Panc1 (cell line): Measurements from ENCODE around the gene PARD3. TPM values are rescaled to one million over a fixed set of nuclear protein-coding genes. Genes with fewer than 3 reads are reported as not detected.

Source experiments
- ATAC-seq: fragments of 200-7000 bp; cut with Tn5 transposase; 2 replicates; pipeline ENCODE4 v1.9.1; 2020; ENCODE audit warnings: mild to moderate bottlenecking, moderate library complexity
- BruUV-seq: library from RNA; stranded (reverse); fragments of 400-500 nt; replicated peaks from 2 replicates; lab custom pipeline; 2021; lab: Mats Ljungman, UMichigan
- CTCF ChIA-PET: fragments of 300-600 bp; sonication (Branson Sonifier 250); formaldehyde crosslinking; loops from one replicate; lab custom pipeline; 2022; ENCODE audit warnings: antibody characterized with exemption; lab: Charles Lee
- POLR2A ChIA-PET: fragments of 300-600 bp; sonication (Branson Sonifier 250); formaldehyde crosslinking; loops from one replicate; lab custom pipeline; 2022; ENCODE audit warnings: antibody characterized with exemption; lab: Charles Lee
- DNase-seq: peaks from one replicate; pipeline ENCODE4 v3.0.0-alpha.2; 2010; ENCODE audit warnings: low read depth, low spot score
- H3K27ac ChIP-seq: 2 replicates; pipeline ENCODE4 v1.5.1; 2011; ENCODE audit warnings: mild to moderate bottlenecking, low read length, inconsistent platforms
- H3K27me3 ChIP-seq: fragments of 200-500 bp; sonication (Bioruptor generic); 2 replicates; pipeline ENCODE4 v1.6.0; 2014; ENCODE audit warnings: low read length, inconsistent platforms; ENCODE audit not compliant: control insufficient read depth, insufficient read depth
- H3K36me3 ChIP-seq: fragments of 200-500 bp; sonication (Bioruptor generic); 2 replicates; pipeline ENCODE4 v1.5.1; 2014; ENCODE audit warnings: inconsistent platforms, mild to moderate bottlenecking, low read length, moderate library complexity; ENCODE audit not compliant: control insufficient read depth, insufficient read depth
- H3K4me1 ChIP-seq: 2 replicates; pipeline ENCODE4 v1.5.1; 2011; ENCODE audit warnings: inconsistent platforms, mild to moderate bottlenecking, low read length, moderate library complexity; ENCODE audit not compliant: control insufficient read depth, insufficient read depth
- H3K4me3 ChIP-seq, 2 experiments: 2 replicates each; pipeline ENCODE4 v1.5.1; 2011 to 2012; ENCODE audit warnings: low read depth in 2 of 2, low read length in 2 of 2, mild to moderate bottlenecking in 2 of 2, inconsistent platforms in 1 of 2, moderate library complexity in 1 of 2
- H3K9me3 ChIP-seq: fragments of 200-500 bp; sonication (Bioruptor generic); 2 replicates; pipeline ENCODE4 v1.5.1; 2014; ENCODE audit warnings: low read depth, mild to moderate bottlenecking, inconsistent platforms, low read length, moderate library complexity; ENCODE audit not compliant: control insufficient read depth, insufficient read depth
- CTCF ChIP-seq: fragments of 450-650 bp; IDR thresholded peaks from 2 replicates; pipeline ENCODE4 v1.5.1; 2017; ENCODE audit warnings: mild to moderate bottlenecking
- POLR2AphosphoS5 ChIP-seq: IDR thresholded peaks from 2 replicates; pipeline ENCODE4 v1.6.1; 2012; ENCODE audit warnings: mild to moderate bottlenecking, low read depth, low read length, moderate library complexity
- REST ChIP-seq, 2 experiments: IDR thresholded peaks; 2 replicates each; pipeline ENCODE4 v1.6.1; 2011 to 2012; ENCODE audit warnings: low read depth in 2 of 2, control low read depth in 1 of 2, low read length in 1 of 2, mild to moderate bottlenecking in 1 of 2, moderate library complexity in 1 of 2; ENCODE audit not compliant: insufficient read depth in 1 of 2
- SIN3A ChIP-seq: IDR thresholded peaks from 2 replicates; pipeline ENCODE4 v1.6.1; 2012; ENCODE audit warnings: low read depth, mild to moderate bottlenecking, low read length, moderate library complexity, borderline replicate concordance; ENCODE audit not compliant: insufficient read depth
- TCF7L2 ChIP-seq: IDR thresholded peaks from 2 replicates; pipeline ENCODE4 v1.6.1; 2011; ENCODE audit warnings: mild to moderate bottlenecking, low read depth, low read length, inconsistent platforms
- in situ Hi-C: cut with HindIII; loops from 2 replicates; pipeline ENCODE4 v1.10.0; 2016; ENCODE audit warnings: low sequenced_read_pairs, low pct_unique_long_range_greater_than_20kb
- intact Hi-C: fragments of 100-400 bp; cut with micrococcal nuclease; formaldehyde crosslinking; loops from one replicate; pipeline ENCODE4 v1.10.0; 2022; ENCODE audit not compliant: unreplicated experiment
- total RNA-seq: library from RNA; stranded (reverse); gene quantifications from one replicate; pipeline ENCODE4 v1.2.1, GENCODE V29; 2021; ENCODE audit not compliant: unreplicated experiment

The PARD3 gene
- total RNA-seq, 1 experiment from 2014 or later, result 29.8 TPM

- no TSS peak for BruUV-seq
- ATAC-seq (no peak), DNase-seq (no peak)
- H3K27ac ChIP-seq, result no peak overlapping the region
- no peak overlapping the region for H3K4me3 ChIP-seq
- no peaks in the 10 kb centered on the region for H3K9me3 ChIP-seq
- TF ChIP-seq TCF7L2 (no peak), SIN3A (no peak), REST (IDR thresholded peaks at IDR 0.05; ENCODE audit: insufficient read depth in 1 of 2, low read depth in 2 of 2, low read length in 1 of 2) (no peak), CTCF (no peak), POLR2AphosphoS5 (no peak)
- H3K36me3 ChIP-seq, result no peaks in the 10 kb centered on the region
- CTCF ChIA-PET, result no interaction called here
- POLR2A ChIA-PET, result interaction anchor here (0.9 kb wide), 1 partner anchor 494 kb away, joined by 3 read pairs; no protein-coding TSS in a partner anchor
- intact Hi-C loops (no loop called here), in situ Hi-C loops (no loop called here)
- H3K27me3 ChIP-seq, result no peaks in the 10 kb centered on the region
- no peaks in the 10 kb centered on the region for H3K4me1 ChIP-seq
Observed at GRCh38 chr10:34798654-34799053, 16.4 kb downstream of the PARD3 start.

GRCh38 chr10:34797155-34797554, 17.9 kb downstream of the PARD3 start:
- Histone ChIP-seq H3K36me3 (no peaks in the 10 kb centered on the region), H3K9me3 (no peaks in the 10 kb centered on the region), H3K4me3 (no peak overlapping the region), H3K27me3 (no peaks in the 10 kb centered on the region), H3K27ac (no peak overlapping the region), H3K4me1 (no peaks in the 10 kb centered on the region)
- in situ Hi-C loops (no loop called here), intact Hi-C loops (no loop called here)
- DNase-seq (no peak), ATAC-seq (no peak)
- TF ChIP-seq POLR2AphosphoS5 (no peak), TCF7L2 (no peak), REST (IDR thresholded peaks at IDR 0.05; ENCODE audit: insufficient read depth in 1 of 2, low read depth in 2 of 2, low read length in 1 of 2) (no peak), SIN3A (no peak), CTCF (no peak)
- ChIA-PET POLR2A (no interaction called here), CTCF (no interaction called here)
- no TSS peak for BruUV-seq
